Stimulated activated CD4-positive, alpha-beta T cell treated with anti-CD3 and anti-CD28 coated beads, Interleukin-12 subunit alpha, Interleukin-12 subunit beta, amount 100 ng/mL, for 24 hours (primary cell): Measurements from ENCODE around the gene ADAMTS19.

Experiments used
- DNase-seq, 2 experiments: peaks; one replicate each; pipeline ENCODE4 v3.0.0-alpha.2; 2020; ENCODE audit warnings: low read depth in 2 of 2

Gene ADAMTS19

DNA sequence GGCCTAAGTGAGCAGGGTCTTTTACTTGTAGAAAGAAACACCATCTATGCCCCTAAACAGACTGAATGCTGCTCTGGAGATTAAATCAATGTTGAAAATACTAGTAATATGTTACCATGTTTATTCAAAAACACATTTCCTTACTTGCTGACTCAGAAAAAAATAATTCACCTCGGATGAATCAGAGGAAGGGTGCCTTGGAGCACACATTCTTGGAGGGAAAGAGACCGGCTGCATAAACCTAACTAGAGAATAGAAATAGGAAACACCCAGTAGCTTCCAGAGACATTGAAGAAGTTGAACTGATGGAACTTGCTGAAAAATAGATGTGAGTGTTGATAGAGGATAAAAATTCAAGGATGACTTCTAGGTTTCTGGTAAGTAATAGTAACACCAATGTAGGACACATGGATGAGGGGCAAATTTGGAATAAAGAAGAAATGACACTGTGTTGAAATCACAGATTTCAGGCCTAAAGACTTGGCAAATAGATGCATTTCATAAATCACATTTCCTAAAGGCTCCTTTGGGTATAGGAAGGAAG is 210.9 kb downstream of the ADAMTS19 start:
- no peak for DNase-seq

DNA sequence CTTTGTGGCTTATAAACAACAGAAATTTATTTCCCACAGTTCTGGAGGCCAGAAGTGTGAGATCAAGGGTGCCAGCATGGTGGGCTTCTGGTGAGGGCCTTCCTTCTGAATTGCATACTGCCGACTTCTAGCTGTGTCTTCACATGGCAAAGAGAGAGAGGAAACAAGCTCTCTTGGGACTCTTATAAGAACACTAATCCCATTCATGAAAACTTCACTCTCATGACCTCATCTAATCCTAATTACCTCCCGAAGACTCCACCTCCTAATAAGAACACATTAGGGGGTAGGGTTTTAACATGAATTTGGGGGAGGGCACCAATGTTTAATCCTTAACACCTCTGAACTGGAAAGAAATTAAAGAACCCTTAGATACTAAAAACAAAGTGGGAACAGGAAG is 211.9 kb downstream of the ADAMTS19 start:
- DNase-seq: no peak

DNA sequence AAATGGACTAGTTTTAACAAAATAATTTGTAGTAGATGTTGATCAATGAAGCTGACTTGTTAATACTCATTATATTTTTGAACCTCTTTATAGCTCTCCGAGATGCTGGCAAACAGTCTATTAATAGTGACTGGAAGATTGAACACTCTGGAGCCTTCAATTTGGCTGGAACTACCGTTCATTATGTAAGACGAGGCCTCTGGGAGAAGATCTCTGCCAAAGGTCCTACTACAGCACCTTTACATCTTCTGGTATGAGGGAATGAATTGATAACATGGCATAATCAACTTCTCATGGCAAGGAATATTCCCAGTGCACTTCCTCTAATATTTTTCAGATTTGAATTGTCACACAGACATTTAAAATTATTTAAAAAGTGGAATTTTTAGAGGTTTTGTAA is 219.6 kb downstream of the ADAMTS19 start:
- DNase-seq: no peak

GRCh38 chr5:129687941-129688340 is 227.8 kb downstream of the ADAMTS19 start:
- DNase-seq: no peak

DNA sequence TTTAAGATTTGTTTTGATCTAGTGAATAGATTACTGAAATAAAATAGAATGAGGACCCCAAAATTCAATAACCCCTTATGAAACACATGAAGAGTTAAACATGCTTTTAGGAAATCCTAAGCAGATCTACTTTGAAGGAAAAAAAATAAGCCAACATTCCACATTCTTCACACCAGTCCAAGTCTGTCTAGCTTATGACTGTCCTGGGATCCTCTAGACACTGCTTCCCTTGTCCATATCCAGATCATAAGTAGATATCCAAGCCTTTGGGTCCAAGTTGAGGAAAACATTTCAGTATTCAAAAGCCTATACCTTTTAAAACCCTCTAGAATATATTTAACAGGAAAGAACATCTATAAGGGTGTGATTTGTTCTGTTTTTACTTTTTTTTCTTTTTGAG is 228.9 kb downstream of the ADAMTS19 start:
- DNase-seq: no peak

GRCh38 chr5:129691220-129691619 is 231.1 kb downstream of the ADAMTS19 start:
- DNase-seq: no peak

- no peak for DNase-seq
These were observed 236.5 kb downstream of the ADAMTS19 start for GRCh38 chr5:129696636-129697035.

GRCh38 chr5:129698661-129699060 is 238.6 kb downstream of the ADAMTS19 start:
- no peak for DNase-seq

GRCh38 chr5:129716235-129716634 is 256.1 kb downstream of the ADAMTS19 start:
- DNase-seq: no peak

DNA sequence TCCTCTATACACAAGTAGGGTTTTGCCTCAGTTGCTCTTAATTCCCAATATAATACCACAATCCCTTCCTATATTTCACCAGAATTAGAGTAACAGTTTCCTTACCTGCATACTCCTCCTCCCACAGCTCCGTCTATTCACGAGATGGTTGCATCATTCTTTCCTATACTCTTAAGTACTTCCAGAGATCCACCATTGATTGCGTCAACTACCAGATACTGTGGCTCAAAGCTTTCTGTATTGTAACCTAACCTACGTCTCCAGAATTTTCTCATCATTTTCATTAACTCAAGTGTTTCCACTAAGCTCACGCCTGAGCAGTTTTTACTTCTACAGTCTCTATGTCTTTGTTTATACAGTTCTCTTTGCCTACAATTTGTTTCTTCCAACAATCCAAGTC is 256.6 kb downstream of the ADAMTS19 start:
- no peak for DNase-seq

DNA sequence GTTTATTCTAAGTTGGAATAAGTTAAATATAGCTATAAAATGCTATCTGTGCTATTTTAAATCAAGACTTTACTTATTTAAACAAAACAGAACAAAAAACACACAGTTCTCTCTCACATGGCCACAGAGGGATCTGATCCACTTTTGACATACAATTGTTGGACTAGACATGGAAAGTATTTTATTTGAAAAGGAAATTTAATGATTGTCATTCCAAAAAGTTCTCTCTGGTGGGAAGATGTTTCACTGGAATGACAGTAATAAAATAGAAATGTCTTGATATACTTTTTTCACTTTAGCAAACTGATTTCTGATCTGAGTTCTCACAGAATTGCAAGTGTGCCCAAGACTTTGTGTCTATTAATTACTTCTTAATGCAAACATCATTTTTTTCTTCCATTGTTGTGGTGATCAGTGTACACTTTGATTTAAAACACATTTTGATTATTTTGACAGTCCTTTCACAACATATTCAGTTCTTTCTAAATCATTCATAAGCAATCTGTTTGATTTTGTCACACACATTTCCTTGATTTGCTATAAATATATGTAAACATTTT is 257.7 kb downstream of the ADAMTS19 start:
- no peak for DNase-seq

GRCh38 chr5:129718471-129719090 is 258.5 kb downstream of the ADAMTS19 start:
- DNase-seq: no peak

- no peak for DNase-seq
These were observed 264.1 kb downstream of the ADAMTS19 start for GRCh38 chr5:129724222-129724621.

GRCh38 chr5:129724647-129725046 is 264.5 kb downstream of the ADAMTS19 start:
- no peak for DNase-seq

- no peak for DNase-seq
These were observed 279.7 kb downstream of the ADAMTS19 start for GRCh38 chr5:129739773-129740172.

- DNase-seq: no peak
These were observed 283.6 kb downstream of the ADAMTS19 start for GRCh38 chr5:129743541-129744187.

GRCh38 chr5:129745997-129746396 is 285.9 kb downstream of the ADAMTS19 start:
- DNase-seq: no peak

GRCh38 chr5:129746876-129747275 is 286.8 kb downstream of the ADAMTS19 start:
- DNase-seq: no peak

DNA sequence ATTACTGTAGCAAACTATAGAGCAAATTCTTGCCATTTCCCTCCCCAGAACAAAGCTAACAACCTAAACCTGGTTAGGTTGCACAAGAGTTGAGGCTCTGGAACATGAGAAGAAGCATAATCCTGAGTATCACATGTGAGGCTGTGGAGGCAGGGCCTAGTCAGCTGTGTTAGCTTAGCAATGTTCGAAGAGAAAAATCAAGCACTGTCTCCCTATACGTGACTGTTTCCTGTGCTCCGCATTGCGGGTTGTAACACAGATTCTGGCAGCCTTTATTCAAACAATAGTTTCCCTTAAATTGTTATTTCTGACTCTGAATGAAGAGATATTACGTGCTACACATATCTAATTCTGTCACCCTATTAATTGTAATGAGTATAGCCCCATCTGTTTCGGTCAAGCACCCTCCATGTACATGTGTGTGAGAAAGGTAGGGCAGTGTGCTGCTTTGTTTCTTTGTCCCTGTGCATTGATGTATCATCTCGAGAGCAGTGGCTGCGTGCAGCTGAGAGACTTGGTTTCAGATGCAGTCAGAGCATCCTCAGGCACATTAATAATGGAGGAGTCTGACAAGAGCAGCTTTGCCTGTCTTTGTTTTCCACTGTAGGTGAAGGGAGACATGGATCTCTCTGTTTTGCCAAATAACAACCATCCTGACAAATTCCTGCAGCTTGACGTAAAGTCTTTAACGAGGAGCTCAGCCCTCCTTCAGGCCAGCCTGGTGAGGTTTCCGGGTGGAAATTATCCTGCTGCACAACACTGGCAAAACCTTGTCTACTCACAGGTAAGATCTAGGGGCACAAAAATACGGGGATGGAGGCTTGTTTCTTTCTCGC is 287.7 kb downstream of the ADAMTS19 start, which contains the start of gene MINAR2:
Gene MINAR2, plus strand, starts transcription at position 523 of the 836 bp plus-strand sequence. Its CDS starts 97 bp downstream, at position 620.
- DNase-seq: no peak

- no peak for DNase-seq
These were observed 289.1 kb downstream of the ADAMTS19 start for GRCh38 chr5:129748913-129749880.
